Stomach (tissue), 9 donors: ENCODE measurements around the gene MAP3K20. TPM values are rescaled to one million over a fixed set of nuclear protein-coding genes. Genes with fewer than 3 reads are reported as not detected.
"Not testable (repeated sequence)": the region's sequence is repeated elsewhere in the genome, so short reads cannot be mapped to it uniquely, and the experiment has no call there.

Experiments used
- DNase-seq, 2 donors: peaks; one replicate each; pipeline versions ENCODE4 v3.0.0 to v3.0.0-alpha.2; 2013 to 2019
- H3K27ac ChIP-seq, 5 donors: fragments of 200-600 bp in 4 of 5; sonication (generic) in 4 of 5; one replicate each; pipeline ENCODE4 v1.5.1; 2013 to 2019; ENCODE audit warnings: mild to moderate bottlenecking in 1 of 5, moderate library complexity in 1 of 5
- H3K27me3 ChIP-seq, 3 donors: fragments of 200-600 bp; sonication (generic); one replicate each; pipeline ENCODE4 v1.5.1; 2017 to 2019; ENCODE audit warnings: mixed run types in 1 of 3
- H3K36me3 ChIP-seq, 4 donors: fragments of 200-600 bp; sonication (generic); 1 replicate in 3 of 4; 2 replicates in 1 of 4; pipeline ENCODE4 v1.5.1; 2016 to 2019
- H3K4me1 ChIP-seq, 4 donors: fragments of 200-600 bp; sonication (generic); one replicate each; pipeline ENCODE4 v1.5.1; 2016 to 2019
- H3K4me3 ChIP-seq, 4 donors: fragments of 200-600 bp; sonication (generic) in 3 of 4; one replicate each; pipeline ENCODE4 v1.5.1; 2016 to 2019; ENCODE audit warnings: mild to moderate bottlenecking in 1 of 4
- H3K9me3 ChIP-seq, 4 donors: fragments of 200-600 bp; sonication (generic); one replicate each; pipeline ENCODE4 v1.5.1; 2016 to 2019
- EP300 ChIP-seq: sonication (generic); formaldehyde crosslinking; IDR thresholded peaks from one replicate; pipeline ENCODE4 v1.6.1; 2017; ENCODE audit warnings: antibody characterized with exemption
- POLR2A ChIP-seq, 4 donors: fragments of 450-650 bp; IDR thresholded peaks; one replicate each; pipeline ENCODE4 v1.6.1; 2016; ENCODE audit warnings: antibody characterized with exemption in 4 of 4, control low read depth in 2 of 4, mild to moderate bottlenecking in 1 of 4, moderate library complexity in 1 of 4
- POLR2AphosphoS5 ChIP-seq, 3 donors: sonication (generic); formaldehyde crosslinking; IDR thresholded peaks; one replicate each; pipeline ENCODE4 v1.6.1; 2016; ENCODE audit warnings: antibody characterized with exemption in 3 of 3
- WGBS, 5 donors: extraction: QIAGEN DNeasy Blood & Tissue Kit in 3 of 5; methylation state at CpG; one replicate each; pipeline versions ENCODE4 v1.1.5 to v1.1.7; 2013 to 2018; 5-methylcytosine and 5-hydroxymethylcytosine counted together
- intact Hi-C: fragments of 100-400 bp; cut with DNase I; formaldehyde crosslinking; loops from one replicate; pipeline ENCODE4 v1.15.1; 2023; ENCODE audit warnings: low total_unique reads
- polyA plus RNA-seq, 3 donors: library from polyadenylated mRNA; stranded (reverse); fragments of 200-250 nt; gene quantifications; one replicate each; pipeline ENCODE4 v1.2.3, GENCODE V29; 2013
- total RNA-seq, 5 donors: library from RNA; depleted of rRNA; stranded (reverse); fragments of >200 nt; gene quantifications; one replicate each; pipeline versions ENCODE4 v1.1.0 to v1.2.3, GENCODE V29; 2014 to 2016
- TF ChIP-seq, protein P1 (sequence below), 7 experiments: fragments of 450-650 bp in 4 of 7; fragments of 200-600 bp in 3 of 7; sonication (generic) in 3 of 7; IDR thresholded peaks; one replicate each; pipeline ENCODE4 v1.5.1; 2016 to 2019; ENCODE audit warnings: antibody characterized with exemption in 7 of 7, control low read depth in 2 of 7, mild to moderate bottlenecking in 1 of 7
- donor health status: healthy with polysubstance abuse.
- donor health status: Bipolar disorder and iron deficiency.
- donor health status: healthy.

Gene MAP3K20
- total and polyA plus RNA-seq, 8 donors: 9.3 to 180 (median 29.2) TPM

DNA sequence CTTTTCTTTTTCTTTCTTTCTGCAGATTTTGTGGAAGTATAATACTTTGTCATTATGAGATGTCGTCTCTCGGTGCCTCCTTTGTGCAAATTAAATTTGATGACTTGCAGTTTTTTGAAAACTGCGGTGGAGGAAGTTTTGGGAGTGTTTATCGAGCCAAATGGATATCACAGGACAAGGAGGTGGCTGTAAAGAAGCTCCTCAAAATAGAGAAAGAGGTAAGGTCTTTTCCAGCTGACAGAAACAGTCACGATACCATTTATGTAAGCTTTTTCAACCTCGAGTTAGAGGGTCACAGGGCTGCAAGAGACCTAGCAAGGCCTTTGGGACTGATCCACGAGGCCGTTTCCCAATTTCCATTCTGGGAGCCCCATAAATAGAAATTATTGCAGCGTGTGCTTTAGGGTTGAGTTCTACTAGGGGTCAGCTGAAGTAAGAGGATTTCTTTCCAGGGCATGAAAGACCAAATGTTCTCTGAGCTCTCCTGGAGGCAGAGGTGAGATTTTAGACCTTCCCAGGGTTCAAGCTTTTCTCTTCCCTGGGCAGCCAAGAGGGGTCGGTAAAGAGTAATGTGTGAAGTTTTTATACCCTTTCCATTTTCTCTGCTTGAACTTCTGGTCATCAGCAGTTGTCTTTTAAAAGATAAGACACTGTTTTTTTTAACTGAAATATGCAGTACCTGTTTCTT, 15.5 kb downstream of the MAP3K20 start:
- peaks cover 0 to 58% (median 35%) of the 10 kb centered on the region in 4 donors for H3K4me1 ChIP-seq
- H3K27me3 ChIP-seq: no peaks in the 10 kb centered on the region
- TF ChIP-seq EP300 (no peak), POLR2AphosphoS5 (IDR thresholded peaks at IDR 0.05) (peak in 1 of 3 donors; percentile 39)
- no peaks in the 10 kb centered on the region for H3K9me3 ChIP-seq
- peak overlapping the region in 4 of 5 donors; percentile 3 to 79 (median 60) for H3K27ac ChIP-seq
- no peak for DNase-seq
- H3K36me3 ChIP-seq: peaks cover 0 to 7% (median under 1%) of the 10 kb centered on the region in 4 donors
- WGBS, 5 donors: 62 to 85% (median 76%) methylated on average over 10 of the region's 10 CpGs
- intact Hi-C loops: no loop called here
- H3K4me3 ChIP-seq: peak overlapping the region in 1 of 4 donors; percentile 1

DNA sequence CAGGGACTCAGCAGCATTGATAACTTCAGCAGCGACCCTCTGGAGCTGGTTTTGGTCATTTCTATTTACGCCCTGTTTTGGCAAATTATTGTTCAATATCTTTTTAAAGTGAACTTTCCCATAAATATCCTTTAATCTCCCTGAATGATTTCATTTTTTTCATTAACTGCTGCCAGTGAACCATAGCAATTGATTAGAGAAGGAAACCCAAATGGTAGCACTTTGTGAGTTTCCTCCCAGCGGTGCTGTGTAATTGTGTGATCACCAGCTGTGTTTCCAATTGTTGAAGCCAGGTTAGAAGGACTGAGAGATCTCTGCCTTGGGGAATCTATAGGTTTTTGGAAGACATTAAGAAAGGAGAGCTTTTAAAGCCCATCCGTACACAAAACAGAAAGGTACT, 16.3 kb downstream of the MAP3K20 start:
- intact Hi-C loops: no loop called here
- Histone ChIP-seq H3K9me3 (no peaks in the 10 kb centered on the region), H3K27me3 (no peaks in the 10 kb centered on the region), H3K36me3 (peaks cover 0 to 8% (median 7%) of the 10 kb centered on the region in 4 donors), H3K4me3 (peak overlapping the region in 1 of 4 donors; percentile 1), H3K27ac (peak overlapping the region in 4 of 5 donors; percentile 3 to 79 (median 60)), H3K4me1 (peaks cover 0 to 55% (median 30%) of the 10 kb centered on the region in 4 donors)
- no peak for DNase-seq
- TF ChIP-seq POLR2A (IDR thresholded peaks at IDR 0.05): no peak
- TF ChIP-seq, protein P1, sequence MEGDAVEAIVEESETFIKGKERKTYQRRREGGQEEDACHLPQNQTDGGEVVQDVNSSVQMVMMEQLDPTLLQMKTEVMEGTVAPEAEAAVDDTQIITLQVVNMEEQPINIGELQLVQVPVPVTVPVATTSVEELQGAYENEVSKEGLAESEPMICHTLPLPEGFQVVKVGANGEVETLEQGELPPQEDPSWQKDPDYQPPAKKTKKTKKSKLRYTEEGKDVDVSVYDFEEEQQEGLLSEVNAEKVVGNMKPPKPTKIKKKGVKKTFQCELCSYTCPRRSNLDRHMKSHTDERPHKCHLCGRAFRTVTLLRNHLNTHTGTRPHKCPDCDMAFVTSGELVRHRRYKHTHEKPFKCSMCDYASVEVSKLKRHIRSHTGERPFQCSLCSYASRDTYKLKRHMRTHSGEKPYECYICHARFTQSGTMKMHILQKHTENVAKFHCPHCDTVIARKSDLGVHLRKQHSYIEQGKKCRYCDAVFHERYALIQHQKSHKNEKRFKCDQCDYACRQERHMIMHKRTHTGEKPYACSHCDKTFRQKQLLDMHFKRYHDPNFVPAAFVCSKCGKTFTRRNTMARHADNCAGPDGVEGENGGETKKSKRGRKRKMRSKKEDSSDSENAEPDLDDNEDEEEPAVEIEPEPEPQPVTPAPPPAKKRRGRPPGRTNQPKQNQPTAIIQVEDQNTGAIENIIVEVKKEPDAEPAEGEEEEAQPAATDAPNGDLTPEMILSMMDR (IDR thresholded peaks at IDR 0.05): no peak
- no peak for TF ChIP-seq POLR2AphosphoS5 (IDR thresholded peaks at IDR 0.05)
- no peak for TF ChIP-seq EP300
- WGBS, 5 donors: 86 to 96% (median 92%) methylated on average over 4 of the region's 4 CpGs

- intact Hi-C loops: no loop called here
- WGBS, 5 donors: 42 to 65% (median 57%) methylated on average over 3 of the region's 3 CpGs
- no peak for DNase-seq
These were observed 17.3 kb downstream of the MAP3K20 start for GRCh38 chr2:173092844-173093402.

DNA sequence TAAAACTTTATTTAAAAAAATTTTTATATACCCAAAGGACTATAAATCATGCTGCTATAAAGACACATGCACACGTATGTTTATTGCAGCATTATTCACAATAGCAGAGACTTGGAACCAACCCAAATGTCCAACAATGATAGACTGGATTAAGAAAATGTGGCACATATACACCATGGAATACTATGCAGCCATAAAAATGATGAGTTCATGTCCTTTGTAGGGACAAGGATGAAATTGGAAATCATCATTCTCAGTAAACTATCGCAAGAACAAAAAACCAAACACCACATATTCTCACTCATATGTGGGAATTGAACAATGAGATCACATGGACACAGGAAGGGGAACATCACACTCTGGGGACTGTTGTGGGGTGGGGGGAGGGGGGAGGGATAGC, 18.0 kb downstream of the MAP3K20 start:
- Histone ChIP-seq H3K36me3 (peaks cover 0 to 14% (median 7%) of the 10 kb centered on the region in 4 donors), H3K4me1 (peaks cover 0 to 53% (median 20%) of the 10 kb centered on the region in 4 donors)
- 77 to 93% (median 86%) methylated on average over 2 of the region's 2 CpGs for WGBS, 5 donors
- H3K9me3 ChIP-seq, DNase-seq, H3K27ac ChIP-seq, H3K27me3 ChIP-seq, intact Hi-C loops, H3K4me3 ChIP-seq: not testable (repeated sequence)

More at GRCh38 chr2:173092844-173093402, 17.3 kb downstream of the MAP3K20 start:
- Histone ChIP-seq H3K9me3 (no peaks in the 10 kb centered on the region), H3K36me3 (peaks cover 0 to 14% (median 7%) of the 10 kb centered on the region in 4 donors), H3K4me1 (peaks cover 0 to 53% (median 25%) of the 10 kb centered on the region in 4 donors), H3K27ac (peak overlapping the region in 3 of 5 donors; percentile 19 to 79 (median 50)), H3K27me3 (no peaks in the 10 kb centered on the region), H3K4me3 (no peak overlapping the region)
- no peak for TF ChIP-seq POLR2A (IDR thresholded peaks at IDR 0.05)
- TF ChIP-seq EP300: no peak

DNA sequence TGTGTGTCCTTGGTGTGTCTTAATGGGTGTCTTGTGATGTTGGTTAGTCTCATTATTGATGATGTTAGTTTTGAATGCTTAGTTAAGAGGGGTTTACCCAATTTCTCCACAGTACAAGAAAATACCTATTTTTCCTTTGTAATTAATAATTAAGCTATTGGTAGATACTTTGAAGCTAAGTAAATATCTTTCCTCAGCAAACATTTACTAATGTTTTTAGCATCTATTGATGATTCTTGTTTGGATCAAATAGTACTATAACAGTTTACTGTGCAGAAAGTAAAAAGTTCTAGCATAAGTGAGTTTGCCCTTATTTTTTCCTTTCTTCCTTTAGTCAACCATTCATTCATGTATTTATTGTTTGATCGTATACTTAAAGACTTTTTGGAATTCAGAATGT, 19.1 kb downstream of the MAP3K20 start:
- peaks cover 0 to 14% (median 7%) of the 10 kb centered on the region in 4 donors for H3K36me3 ChIP-seq
- H3K27ac ChIP-seq: no peak overlapping the region
- H3K9me3 ChIP-seq: no peaks in the 10 kb centered on the region
- H3K4me3 ChIP-seq: no peak overlapping the region
- peaks cover 0 to 48% (median 17%) of the 10 kb centered on the region in 4 donors for H3K4me1 ChIP-seq
- DNase-seq: no peak
- intact Hi-C loops: no loop called here
- H3K27me3 ChIP-seq: no peaks in the 10 kb centered on the region
- 71 to 93% (median 87%) methylated on average over 1 of the region's 1 CpG for WGBS, 5 donors
- TF ChIP-seq, protein P1 (IDR thresholded peaks at IDR 0.05): no peak
- TF ChIP-seq POLR2A (IDR thresholded peaks at IDR 0.05): no peak
- TF ChIP-seq POLR2AphosphoS5 (IDR thresholded peaks at IDR 0.05): no peak
- no peak for TF ChIP-seq EP300
